ENCODE data around the gene NAB1.

DNA sequence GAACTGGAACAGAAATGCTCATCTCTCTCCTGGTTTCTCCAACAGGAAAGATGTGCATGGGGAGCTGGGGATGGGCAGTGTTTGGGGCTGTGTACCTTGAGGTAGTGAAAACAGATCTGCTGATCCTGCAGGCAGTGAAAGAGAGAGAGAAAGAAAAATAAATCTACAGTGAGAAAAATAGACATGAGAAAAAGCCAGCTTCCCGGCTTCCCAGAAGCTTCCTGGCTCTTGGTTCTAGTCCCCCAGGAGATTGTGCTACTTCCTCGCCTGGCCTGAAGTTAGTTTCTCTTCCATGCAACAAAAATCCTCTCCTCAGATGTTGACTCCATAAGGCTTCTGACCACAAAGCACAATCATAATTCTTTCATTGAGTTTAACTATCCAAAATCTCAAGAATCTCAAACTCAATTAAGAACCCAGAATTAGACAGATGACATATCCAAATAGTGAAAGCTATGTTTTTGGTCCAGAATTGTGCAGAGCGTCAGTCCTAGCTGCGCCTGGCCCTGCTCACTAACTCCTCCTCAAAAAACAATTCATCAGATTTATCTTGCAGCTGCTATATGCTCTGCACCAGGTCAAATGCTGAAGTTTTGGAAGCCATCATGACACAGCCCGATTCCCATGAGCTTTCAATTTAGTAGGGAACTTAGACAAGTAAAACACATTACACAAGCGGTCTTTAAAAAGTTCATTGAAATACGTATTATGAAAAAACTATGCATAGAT, 20.1 kb upstream of the NAB1 start:
- TF ChIP-seq, protein P1, sequence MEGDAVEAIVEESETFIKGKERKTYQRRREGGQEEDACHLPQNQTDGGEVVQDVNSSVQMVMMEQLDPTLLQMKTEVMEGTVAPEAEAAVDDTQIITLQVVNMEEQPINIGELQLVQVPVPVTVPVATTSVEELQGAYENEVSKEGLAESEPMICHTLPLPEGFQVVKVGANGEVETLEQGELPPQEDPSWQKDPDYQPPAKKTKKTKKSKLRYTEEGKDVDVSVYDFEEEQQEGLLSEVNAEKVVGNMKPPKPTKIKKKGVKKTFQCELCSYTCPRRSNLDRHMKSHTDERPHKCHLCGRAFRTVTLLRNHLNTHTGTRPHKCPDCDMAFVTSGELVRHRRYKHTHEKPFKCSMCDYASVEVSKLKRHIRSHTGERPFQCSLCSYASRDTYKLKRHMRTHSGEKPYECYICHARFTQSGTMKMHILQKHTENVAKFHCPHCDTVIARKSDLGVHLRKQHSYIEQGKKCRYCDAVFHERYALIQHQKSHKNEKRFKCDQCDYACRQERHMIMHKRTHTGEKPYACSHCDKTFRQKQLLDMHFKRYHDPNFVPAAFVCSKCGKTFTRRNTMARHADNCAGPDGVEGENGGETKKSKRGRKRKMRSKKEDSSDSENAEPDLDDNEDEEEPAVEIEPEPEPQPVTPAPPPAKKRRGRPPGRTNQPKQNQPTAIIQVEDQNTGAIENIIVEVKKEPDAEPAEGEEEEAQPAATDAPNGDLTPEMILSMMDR (IDR thresholded peaks at IDR 0.05; ENCODE audit: borderline replicate concordance, extremely low read depth, low read length, poor library complexity, severe bottlenecking): no peak
- TF ChIP-seq EZH2 (IDR thresholded peaks at IDR 0.05; ENCODE audit: borderline replicate concordance, low read depth, low read length, severe bottlenecking): no peak
